DMS153 treated with DMSO at 0.1 percent for 48 hours (cell line): ENCODE data around the gene UBAC2.

ENCODE experiments used
- DNase-seq: peaks from one replicate; lab custom pipeline; 2025; ENCODE audit not compliant: unreplicated experiment; lab: John Stamatoyannopoulos, UW

The UBAC2 gene

GRCh38 chr13:99307648-99308339 is 107.1 kb downstream of the UBAC2 start:
- no peak for DNase-seq

DNA sequence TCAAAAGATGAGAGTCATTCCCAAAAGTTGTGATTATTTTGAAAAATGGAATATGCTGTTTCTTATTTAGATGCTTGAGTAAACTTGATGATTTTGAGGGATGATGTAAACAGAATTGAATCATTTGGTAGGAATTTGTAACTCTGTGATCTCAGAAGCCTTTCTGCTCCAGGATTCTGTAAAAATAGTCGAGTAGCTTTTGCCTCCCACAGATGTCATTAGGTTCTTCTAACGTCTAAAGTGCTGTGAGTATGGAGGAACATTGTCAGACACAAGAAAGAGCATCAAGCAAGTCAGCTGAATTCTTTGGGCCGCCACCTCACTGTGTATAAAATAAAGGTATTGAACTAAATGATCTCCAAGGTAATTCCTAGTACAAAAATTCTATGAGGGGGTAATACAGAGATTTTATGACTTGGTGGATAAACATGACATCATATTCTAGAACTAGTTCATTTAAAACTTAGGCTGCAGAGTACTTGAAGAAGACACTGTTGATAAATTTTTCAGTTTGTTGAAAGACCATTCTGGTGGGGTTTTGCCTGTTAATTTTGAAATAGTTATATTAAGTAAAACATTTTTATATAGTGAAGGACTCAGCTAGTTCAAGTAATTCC is 107.9 kb downstream of the UBAC2 start:
- no peak for DNase-seq

DNA sequence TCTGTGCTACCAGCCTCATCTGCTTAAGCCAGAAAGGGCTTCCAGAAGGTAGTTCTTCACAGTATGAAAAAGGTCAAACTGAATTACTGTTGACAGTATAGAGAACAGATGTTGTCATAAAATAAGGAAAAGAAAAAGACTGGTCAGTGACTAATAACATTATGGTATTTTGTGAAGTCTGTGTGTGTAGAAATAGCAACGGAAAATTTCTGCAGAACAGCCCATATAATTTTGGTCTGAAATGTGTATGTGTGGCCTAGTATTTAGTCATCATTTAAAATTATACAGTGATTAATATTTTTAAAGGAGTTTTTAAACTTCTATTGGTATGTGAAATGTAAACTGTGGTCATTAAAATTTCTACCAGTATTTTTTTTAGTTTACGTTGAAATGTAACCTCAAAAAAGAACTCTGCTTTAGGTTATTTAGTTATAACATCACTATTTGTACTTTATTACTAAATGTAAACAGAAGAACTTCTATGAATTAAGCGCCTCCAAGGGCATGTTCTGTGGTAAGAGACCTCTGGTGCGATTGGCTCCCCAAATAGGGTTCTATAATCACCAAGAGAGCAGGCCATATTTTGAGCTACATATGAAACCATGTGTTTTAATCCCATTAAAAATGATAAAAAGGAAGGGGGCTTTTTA is 109.9 kb downstream of the UBAC2 start:
- DNase-seq = no peak

- no peak for DNase-seq
Measured at GRCh38 chr13:99311137-99311536, 110.5 kb downstream of the UBAC2 start.

DNA sequence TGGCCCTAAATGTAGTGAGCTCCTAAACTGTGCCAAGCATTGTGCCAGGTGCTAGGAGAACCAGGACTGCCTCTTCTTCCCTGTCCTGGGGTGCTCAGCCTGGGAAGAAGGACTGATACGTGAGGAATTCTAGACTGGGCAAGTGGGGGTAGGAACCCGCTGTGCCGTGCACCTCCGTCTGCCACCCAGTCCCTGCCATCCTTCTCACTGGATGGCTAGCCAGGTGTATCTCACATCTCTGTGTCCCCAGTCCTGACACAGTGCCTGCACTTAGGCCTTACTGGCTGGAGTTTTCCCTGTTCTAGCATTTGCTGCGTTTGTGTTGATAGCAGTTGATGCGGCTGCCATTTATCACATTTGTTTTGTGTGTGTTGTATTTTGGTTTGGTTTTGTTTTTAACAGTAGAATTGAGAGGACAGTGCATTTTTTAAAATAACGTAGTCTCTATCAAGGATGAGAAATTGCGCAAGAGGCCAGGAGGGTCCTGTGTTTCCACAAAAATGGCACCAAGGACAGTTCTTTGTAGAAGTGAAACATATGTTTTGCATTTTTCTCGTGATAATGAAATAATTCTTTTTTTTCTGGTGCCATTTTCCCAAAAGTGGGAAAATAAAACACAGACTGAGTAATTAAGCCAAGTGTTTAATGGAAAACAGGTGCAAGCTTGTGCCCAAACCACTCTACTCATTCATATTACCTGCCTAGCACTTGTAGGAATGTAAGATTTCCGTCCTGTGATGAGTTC is 111.3 kb downstream of the UBAC2 start:
- no peak for DNase-seq

DNA sequence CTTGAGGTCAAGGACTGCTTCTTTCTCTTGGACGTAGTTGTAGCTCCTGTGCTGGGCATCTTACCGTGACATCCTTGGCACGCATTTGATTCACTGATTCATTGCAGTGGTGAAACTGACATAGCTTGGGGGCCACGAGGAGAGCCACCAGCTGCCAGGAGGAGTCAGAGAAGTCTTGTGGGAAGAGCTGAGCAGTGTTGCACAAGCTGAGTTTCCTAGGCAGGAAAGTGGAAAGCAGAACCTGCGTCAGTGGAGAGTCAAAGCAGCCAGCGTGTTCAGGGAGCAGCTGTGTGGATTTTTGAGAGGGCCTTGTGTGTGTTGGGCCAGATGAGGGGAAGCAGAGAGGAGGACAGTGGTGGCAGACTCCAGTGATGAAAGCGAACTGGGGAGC is 111.8 kb downstream of the UBAC2 start:
- DNase-seq = no peak

DNA sequence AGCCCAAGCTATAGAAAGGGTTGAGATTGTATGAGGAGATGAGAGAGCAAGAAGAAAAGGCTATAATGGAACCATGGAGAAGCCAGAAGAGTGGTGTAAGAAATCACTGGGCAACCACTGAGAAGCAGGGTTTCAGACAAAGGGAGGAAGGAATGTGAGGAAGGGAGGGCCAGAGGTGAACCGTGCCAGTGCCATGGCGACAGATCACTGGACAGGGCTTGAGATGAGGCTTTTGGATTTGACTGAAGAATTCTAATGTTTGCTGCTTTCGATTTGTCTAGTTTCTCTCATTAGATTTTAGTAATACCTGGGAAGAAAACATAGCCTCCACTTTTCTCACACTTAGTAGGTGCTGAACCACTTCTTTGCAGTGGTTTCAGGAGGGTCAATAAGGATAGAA is 112.8 kb downstream of the UBAC2 start:
- no peak for DNase-seq

- DNase-seq = no peak
Measured at GRCh38 chr13:99313941-99314340, 113.3 kb downstream of the UBAC2 start.

- DNase-seq = no peak
Measured at GRCh38 chr13:99314640-99315176, 114.1 kb downstream of the UBAC2 start.

GRCh38 chr13:99315186-99315585 is 114.5 kb downstream of the UBAC2 start:
- DNase-seq = no peak

GRCh38 chr13:99316224-99316623 is 115.6 kb downstream of the UBAC2 start:
- no peak for DNase-seq

DNA sequence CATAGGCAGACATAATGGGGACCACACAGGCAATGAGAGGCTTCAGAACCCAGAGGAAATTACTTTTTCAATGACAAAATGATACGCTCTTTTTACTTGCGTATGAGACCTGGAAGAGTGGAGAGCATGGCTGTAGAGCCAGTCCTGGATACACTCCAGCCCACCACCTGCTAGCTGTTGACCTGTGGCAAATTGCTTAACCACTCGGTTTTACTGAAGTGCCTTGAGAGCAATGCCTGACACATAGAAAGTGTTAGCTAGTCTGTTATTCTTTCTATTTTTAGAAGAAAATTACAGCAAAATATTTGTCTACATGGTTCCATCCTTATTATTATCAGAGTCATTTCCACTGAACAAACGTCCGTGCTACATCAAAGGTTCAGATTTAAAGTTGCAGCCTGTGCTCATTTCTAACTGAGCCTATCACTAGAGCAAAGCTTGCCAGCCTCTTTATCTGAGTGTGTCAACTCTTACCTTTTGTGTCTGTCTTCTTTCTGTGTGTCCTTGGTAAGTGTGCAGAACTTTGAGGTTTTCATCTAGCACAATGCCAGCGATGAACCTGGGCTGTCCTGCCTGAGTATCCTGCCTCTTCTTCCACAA is 116.1 kb downstream of the UBAC2 start:
- DNase-seq = no peak

DNA sequence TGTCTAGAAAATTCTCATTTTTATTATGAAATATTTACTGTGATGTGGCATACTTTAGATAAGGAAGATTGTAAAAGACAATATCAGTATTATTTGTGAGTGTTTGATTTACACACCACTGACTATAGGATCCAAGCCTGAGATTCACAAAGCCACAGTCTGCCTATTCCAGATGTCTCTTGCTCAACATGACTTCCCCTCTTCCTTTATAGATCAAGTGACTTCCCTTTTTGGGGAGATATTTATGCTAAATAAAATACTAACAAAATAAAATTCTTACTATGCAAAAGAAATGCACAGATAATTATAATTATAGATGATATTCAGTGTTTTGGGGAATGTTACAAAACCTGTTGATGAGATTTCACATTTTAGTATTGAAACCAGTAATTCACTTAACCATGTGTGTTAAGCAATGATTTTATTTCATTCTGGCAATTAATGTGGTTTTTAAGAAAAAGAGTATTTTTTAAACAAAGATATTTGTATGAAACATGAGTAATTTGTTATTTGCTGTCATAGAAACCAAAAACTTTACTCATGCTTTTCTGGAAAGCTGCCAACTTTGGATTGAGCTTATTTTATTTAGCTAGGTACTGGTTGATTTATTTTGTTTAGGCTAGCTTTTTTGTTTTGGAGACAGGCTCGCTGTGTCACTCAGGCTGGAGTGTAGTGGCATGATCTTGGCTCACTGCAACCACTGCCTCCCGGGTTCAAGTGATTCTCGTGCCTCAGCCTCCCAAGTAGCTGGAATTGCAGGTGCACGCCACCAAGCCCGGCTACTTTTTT is 120.2 kb downstream of the UBAC2 start:
- no peak for DNase-seq

DNA sequence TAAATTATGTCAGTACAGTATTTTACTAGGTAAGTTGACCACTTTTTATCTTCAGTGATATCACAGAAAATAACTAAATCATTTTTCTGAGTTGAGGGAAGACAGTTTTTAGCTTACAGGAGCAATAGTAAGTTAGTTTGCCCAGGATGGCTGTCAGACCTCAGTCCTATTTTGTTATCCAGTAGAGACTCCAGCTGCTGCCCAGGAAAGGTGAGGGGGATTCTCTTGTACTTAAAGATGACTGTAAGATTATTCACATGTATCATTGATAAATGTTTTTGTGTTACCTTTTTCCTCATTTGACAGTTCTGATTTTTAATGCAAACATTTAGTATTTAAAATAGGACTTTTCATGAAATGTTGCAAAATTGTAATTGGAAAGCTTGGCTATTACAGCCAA is 121.1 kb downstream of the UBAC2 start:
- DNase-seq = no peak

DNA sequence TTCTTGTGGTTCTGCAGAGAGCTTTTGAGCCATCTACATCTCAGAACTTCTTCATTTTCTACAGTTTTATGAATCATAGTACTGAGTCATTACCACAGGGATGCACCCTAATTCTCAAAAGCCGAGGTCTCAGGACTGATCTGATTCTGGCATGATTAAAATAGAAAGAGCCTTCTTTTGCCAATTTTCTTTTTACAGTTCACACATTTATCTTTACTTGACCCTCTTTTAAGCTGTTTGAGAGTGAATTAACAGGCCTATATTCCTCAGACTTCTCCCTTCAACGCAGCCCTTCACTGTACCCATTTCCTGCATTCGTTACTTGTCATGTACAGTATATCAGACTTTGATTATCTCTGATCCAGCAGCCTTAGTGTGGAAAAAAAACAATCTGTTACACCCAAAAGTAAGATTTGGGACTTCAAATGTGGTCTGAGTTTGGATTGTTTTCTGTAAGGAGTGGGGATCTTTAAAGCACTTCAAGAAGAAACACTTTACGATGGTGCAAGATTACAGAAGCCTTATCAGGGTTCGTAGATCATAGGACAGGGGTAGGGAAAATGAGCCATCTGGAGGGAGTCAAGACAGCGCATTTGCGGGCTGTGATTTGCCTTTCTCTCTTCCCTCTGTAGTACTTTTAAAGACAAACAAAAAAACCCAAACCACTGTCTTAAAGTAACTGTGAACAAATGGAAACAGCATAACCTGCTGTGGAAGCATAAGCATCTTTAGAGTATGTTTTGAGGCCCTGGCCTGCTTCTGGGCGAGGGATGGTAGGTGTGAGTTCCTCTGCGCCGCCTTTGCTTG is 121.8 kb downstream of the UBAC2 start:
- DNase-seq = no peak

- DNase-seq = no peak
Measured at GRCh38 chr13:99323488-99323887, 122.8 kb downstream of the UBAC2 start.

- DNase-seq = no peak
Measured at GRCh38 chr13:99326012-99326411, 125.4 kb downstream of the UBAC2 start.

GRCh38 chr13:99327126-99327525 is 126.5 kb downstream of the UBAC2 start:
- no peak for DNase-seq

GRCh38 chr13:99327761-99328160 is 127.1 kb downstream of the UBAC2 start:
- no peak for DNase-seq

DNA sequence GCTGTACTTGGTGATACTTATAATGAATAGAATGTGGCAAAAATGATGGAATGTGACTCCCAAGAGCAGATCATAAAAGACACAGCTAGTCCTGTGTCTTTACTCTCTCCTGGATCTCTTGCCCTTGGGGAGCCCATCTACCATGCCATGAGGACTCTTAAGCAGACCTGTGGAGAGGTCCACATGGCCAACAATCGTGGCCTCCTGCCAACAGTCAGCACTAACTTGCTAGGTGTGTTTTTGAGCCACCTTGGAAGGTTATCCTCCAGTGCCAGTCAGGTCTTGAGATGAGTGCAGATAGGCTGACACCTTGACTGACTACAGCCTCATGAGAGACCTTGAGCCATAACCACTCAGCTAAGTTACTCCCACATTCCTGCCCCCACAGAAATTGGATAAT is 128.8 kb downstream of the UBAC2 start:
- no peak for DNase-seq
